ENCODE results near the gene EFNA2. TPM values are rescaled to one million over a fixed set of nuclear protein-coding genes. Genes with fewer than 3 reads are reported as not detected.

The EFNA2 gene
- total RNA-seq, 1 experiment from 2014 or later, result 14.3 TPM

- Histone ChIP-seq H4K8ac (replicated peaks; ENCODE audit: insufficient read length, low read depth, low read length) (no peak overlapping the region), H4K20me1 (ENCODE audit: control insufficient read depth, insufficient read depth, insufficient read length) (no peaks in the 10 kb centered on the region), H3K79me1 (ENCODE audit: insufficient read depth, low read depth, low read length, poor library complexity, severe bottlenecking) (no peaks in the 10 kb centered on the region), H2AK5ac (ENCODE audit: insufficient read length, low read length) (no peak overlapping the region), H4K91ac (ENCODE audit: insufficient read length, low read depth, low read length) (no peak overlapping the region), H2BK15ac (ENCODE audit: low read depth, low read length) (no peak overlapping the region), H3K9me3 (ENCODE audit: control insufficient read depth, low read depth, low read length) (no peaks in the 10 kb centered on the region), H3K14ac (ENCODE audit: insufficient read depth, low read length) (no peak overlapping the region), H2BK12ac (ENCODE audit: insufficient read length, low read depth, low read length) (no peak overlapping the region), H2BK120ac (ENCODE audit: low read depth, low read length, poor library complexity, severe bottlenecking) (no peak overlapping the region), H3K56ac (ENCODE audit: insufficient read length, low read depth, low read length) (no peak overlapping the region), H2BK20ac (ENCODE audit: low read depth, low read length, poor library complexity, severe bottlenecking) (no peak overlapping the region), H2BK5ac (ENCODE audit: insufficient read length, low read length) (no peak overlapping the region), H4K5ac (ENCODE audit: insufficient read length, low read depth, low read length) (no peak overlapping the region), H3K23ac (ENCODE audit: insufficient read length, low read depth, low read length) (no peak overlapping the region), H3K4me2 (ENCODE audit: insufficient read depth, insufficient read length, low read length) (no peak overlapping the region), H3K79me2 (ENCODE audit: insufficient read depth, low read length) (no peaks in the 10 kb centered on the region), H3K9ac (ENCODE audit: extremely low read depth, insufficient read length, low read length) (no peak overlapping the region), H3K4ac (ENCODE audit: low read depth, low read length) (no peak overlapping the region), H3K23me2 (ENCODE audit: insufficient read length, low read depth, low read length, poor library complexity, severe bottlenecking) (no peaks in the 10 kb centered on the region), H3K27me3 (ENCODE audit: insufficient read depth, low read length) (no peaks in the 10 kb centered on the region), H2AFZ (ENCODE audit: low read length) (no peak overlapping the region), H3K18ac (ENCODE audit: insufficient read length, low read depth, low read length) (no peak overlapping the region), H3K27ac (ENCODE audit: insufficient read length, low read depth, low read length) (no peak overlapping the region), H3K4me1 (ENCODE audit: insufficient read depth, low read length) (no peaks in the 10 kb centered on the region), H3T11ph (ENCODE audit: low read length) (no peak overlapping the region)
- Mint-ChIP-seq H3K36me3 (ENCODE audit: insufficient read depth in 1 of 3, low read depth in 3 of 3) (no peaks in the 10 kb centered on the region), H3K4me3 (no peak overlapping the region), H3K9me3 (no peaks in the 10 kb centered on the region; a peak in 1 of 5 replicates), H3K27ac (no peak overlapping the region), H3K27me3 (ENCODE audit: low read depth) (no peaks in the 10 kb centered on the region), H3K4me1 (peaks cover 0 to 16% of the 10 kb centered on the region in 2 experiments; a peak in 3 of 4 replicates)
- TF ChIP-seq CTCF (conservative IDR thresholded peaks at IDR 0.05), result no peak
- no peak for DNase-seq
- no CpG with 5 or more reads among the region's 38 CpGs for WGBS (ENCODE audit: extremely low coverage, insufficient read length, low lambda C conversion rate)
Measured at GRCh38 chr19:1307320-1307719, 21.6 kb downstream of the EFNA2 start.
